Muscle of arm (tissue), 12 donors: Measurements from ENCODE around the gene ZNF175. TPM values are rescaled to one million over a fixed set of nuclear protein-coding genes. Genes with fewer than 3 reads are reported as not detected.
A peak's percentile ranks its signal among the peaks of the same experiment; 100 is the strongest.

Experiments used
- DNase-seq: peaks from one replicate; pipeline ENCODE4 v3.0.0-alpha.2; 2013
- polyA plus RNA-seq, 12 donors: library from polyadenylated mRNA; unstranded; fragments of 120-200 nt; gene quantifications; one replicate each; pipeline ENCODE4 v1.2.1, GENCODE V29; 2013; ENCODE audit not compliant: insufficient read length in 12 of 12

ZNF175 gene
- polyA plus RNA-seq, 12 donors = 6.9 to 14.0 (median 9.2) TPM; not detected in 1

DNA sequence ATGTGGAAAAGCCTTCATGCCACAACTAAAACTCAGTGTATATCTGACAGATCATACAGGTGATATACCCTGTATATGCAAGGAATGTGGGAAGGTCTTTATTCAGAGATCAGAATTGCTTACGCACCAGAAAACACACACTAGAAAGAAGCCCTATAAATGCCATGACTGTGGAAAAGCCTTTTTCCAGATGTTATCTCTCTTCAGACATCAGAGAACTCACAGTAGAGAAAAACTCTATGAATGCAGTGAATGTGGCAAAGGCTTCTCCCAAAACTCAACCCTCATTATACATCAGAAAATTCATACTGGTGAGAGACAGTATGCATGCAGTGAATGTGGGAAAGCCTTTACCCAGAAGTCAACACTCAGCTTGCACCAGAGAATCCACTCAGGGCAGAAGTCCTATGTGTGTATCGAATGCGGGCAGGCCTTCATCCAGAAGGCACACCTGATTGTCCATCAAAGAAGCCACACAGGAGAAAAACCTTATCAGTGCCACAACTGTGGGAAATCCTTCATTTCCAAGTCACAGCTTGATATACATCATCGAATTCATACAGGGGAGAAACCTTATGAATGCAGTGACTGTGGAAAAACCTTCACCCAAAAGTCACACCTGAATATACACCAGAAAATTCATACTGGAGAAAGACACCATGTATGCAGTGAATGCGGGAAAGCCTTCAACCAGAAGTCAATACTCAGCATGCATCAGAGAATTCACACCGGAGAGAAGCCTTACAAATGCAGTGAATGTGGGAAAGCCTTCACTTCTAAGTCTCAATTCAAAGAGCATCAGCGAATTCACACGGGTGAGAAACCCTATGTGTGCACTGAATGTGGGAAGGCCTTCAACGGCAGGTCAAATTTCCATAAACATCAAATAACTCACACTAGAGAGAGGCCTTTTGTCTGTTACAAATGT is 16.4 kb downstream of the ZNF175 start:
- no peak for DNase-seq

DNA sequence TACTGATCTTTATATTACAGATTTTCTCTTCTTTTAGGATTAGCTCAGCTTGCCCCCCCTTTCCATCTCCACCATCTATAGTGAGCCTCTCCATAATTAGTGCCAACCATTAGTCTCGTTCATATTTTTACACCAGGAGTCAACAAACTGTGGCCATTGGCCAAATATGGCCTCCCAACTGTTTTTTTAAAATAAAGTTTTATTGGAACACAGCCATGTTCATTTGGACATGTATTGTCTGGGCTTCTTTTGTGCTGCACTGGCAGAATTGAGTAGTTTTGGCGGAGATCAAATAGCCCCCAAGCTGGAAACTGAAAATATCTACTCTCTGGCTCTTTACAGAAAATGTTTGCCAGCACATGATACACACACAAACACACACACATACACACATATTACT is 18.4 kb downstream of the ZNF175 start:
- DNase-seq = no peak

DNA sequence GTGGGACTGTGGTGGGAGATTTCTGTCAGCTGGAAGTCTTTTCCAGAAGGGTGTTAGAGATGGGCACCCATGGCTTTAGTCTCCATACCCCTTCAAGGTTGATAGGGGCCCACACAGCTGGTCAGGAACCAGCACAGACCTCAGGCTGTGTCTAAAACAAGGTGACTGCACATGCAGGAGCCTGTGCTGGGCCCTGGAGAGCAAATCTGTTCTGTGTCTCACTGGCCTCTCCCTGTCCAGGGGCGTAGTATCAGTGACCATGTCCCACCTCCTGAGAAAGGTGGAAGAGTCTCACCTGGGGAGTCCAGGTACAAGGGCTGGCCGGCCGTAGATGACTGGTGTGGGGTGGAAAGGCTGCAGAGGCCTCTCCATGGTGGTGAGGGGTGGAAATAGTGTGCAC is 19.4 kb downstream of the ZNF175 start:
- DNase-seq = no peak

DNA sequence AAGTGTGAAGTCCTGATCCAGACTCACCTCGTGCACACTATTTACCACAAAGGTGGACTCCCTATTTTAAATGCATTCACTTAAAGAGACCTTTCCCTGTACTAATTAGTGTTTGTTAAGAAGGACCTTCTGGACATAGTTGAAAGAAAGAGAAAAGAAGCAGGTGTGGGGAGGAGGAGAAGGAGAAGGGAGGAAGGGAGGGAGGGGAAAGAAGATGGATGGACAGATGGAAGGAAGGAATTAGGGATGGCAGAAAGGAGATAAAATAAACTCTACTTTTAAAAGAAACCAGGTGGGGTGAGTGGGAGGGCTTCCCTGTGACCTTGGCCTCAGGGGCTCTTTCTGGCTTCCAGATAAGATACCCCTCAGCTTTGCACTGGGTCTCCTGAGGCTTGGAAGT is 21.4 kb downstream of the ZNF175 start:
- DNase-seq = no peak

DNA sequence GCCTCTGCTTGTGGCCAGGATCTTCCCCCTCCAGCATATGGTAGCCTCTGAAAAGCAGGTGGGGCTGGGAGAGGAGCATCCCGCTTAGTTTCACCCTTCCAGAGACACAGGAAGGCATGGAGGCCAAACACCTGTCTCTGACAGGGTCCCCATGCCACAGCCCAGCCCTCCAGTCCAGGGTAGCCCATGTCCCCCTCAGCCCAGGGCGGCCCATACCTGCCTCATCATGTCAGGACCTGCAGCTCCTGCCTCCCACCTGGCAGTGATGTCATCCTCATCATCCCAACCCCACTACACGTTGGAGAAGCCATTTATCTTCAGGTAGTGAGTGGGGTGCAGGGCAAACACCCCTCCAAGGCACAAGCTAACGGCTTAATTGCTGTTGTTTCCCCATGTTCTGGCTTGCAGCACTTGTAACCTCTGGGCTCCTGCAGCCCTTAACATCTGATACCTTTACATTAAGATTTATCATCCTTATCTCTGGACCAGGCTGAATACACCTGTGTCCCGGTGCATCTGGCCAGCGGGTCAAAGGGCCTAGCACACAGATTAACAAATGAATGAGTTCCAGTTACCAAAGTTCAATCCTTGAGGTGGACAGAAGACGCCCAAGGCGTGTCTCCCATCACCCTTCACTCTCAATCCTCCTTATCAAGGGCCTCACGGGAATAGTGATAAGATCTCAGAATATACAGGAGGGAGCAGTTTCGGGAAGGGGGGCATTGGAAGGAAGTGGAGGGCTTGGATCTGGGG is 22.2 kb downstream of the ZNF175 start:
- DNase-seq = no peak

DNA sequence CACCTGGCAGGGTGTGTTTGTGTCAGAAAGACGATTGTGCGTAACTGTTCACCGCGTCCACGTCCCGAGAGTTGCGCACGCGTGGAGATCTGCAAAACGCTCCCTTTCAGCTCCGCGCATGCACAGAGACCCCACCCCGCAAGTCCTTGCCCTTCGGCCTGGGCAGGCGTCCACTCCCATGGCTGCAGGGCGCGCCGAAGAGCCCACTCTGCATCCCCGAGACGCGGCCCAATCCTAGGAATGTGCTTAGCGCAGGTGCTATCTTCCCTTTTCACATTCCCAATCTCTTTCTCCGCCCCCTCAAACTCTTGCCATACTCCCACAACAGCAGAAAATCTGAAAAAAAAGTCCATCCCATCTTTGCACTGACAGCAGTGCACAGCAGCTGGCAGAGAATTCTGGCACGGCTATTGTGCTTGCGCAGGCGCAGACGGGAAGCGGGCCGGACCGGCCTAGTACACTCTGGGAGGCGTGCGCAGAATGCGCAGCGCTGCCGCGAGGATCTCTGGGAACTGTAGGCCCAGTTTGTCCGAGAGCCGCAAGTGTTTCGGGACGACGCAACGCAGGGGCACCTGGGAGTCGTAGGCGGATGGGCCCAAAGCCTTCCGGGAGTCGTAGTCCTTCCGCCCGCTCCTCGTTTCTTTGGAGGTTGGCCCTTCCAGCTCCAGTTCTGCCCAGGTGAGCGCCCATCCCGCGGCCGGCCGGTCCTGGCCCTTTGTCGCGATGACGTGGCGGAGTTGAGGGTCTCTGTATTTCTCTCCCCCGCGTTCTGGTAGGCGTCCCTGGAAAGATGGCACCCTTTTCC is 23.1 kb downstream of the ZNF175 start:
- DNase-seq = peak; percentile 98

DNA sequence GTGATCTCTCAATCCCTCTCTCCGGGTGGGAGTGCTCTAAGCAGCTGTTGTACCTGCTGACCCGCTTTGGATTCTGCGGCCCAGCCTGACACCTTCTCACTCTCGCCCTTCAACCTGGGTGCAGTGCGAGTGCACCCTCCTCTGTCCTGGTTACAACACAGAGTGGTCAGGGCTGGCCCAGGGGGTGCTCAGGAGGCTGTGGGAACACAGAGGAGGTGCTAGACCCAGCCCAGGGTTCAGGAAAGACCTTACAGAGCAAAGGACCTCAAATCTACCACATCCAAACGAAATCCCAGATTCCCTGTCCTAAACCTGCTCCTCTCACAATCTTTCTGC is 23.7 kb downstream of the ZNF175 start:
- DNase-seq = no peak

DNA sequence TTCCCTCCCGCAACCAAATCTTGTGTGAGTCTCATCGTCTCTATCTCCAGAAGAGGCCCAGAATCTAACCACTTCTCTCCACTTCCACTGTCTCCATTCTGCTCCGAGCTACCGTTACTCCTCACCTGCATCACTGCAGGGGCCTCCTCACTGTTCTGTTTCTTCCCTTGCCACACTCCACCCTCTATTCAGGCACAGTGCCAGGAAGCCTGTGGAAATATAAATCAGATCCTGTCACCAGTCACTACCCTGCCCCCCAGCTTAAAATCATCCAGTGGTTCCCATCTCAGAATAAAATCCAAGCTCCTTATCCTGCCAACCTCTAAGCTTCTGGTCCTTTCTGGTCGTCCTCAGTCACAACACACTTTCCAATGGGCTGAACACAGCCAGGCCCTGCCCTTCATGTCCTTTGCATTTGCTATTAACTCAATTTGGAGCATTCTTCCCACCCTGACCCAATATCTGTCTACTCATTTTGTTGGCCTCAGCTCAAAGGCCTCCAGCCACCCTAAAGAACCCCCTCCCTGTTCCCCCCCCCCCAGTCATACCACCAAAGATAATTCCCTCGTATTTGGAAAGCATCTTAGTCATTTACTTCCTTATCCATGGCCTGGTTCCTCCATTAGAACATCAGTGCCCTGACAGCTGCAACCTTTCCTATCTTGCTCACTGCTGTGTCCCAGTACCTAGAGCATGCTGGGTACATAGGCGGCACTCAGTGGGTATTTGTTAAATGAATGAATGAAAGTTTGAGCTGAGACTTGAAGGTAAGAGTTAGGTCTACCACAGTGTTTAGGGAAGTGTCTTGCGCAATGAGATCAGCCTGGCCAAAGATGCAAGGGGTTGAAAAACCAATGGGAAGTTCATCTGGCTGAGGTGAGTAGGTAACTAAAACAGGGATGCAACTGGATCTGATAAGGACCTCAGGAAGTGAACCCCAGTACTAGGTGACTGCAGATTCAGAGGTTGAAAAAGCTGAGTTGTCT is 24.4 kb downstream of the ZNF175 start:
- no peak for DNase-seq

DNA sequence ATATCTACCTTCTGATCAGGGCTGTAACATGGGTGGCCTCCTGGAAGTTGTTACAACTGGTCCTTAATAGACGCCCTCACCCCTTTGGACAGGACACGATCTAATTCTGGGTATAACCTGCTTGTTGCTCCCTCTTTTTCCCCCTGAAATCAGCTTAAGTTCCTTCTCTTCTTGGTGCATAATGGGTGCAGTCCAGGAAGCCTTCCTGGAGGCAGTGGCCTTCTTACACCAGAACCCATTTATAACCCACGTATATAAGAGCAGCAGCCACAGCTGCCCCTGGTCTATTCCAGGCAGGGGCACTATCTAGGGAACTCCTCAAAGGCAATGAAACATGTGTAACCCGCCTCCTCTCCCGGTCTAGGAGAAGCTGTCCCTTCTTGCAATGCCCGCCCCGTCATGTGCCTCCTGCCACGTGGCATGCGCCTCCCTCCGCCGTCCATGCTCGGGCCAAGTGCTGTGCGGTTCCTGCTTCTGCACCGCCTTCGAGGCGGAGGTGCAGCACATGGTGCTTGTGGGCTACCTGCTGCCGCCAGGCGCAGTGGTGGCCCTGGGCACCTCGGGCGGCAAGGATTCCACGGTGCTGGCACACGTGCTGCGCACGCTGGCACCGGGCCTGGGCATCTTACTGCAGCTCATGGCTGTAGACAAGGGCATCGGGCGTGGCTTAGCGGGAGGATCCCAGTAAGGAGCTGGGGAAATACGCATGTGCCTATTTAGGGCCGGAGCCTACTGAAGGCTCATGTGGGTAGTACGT is 27.3 kb downstream of the ZNF175 start:
- no peak for DNase-seq

DNA sequence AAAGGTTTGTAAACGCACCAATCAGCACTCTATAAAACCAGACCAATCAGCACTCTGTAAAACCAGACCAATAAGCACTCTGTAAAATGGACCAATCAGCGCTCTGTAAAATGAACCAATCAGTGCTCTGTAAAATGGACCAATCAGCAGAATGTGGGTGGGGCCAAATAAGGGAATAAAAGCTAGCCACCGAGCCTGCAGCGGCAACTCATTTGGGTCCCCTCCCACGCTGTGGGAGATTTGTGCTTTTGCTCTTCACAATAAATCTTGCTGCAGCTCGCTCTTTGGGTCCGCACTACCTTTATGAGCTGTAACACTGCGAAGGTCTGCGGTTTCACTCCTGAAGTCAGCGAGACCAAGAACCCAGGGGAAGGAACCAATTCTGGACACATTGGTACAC is 28.0 kb downstream of the ZNF175 start:
- no peak for DNase-seq

DNA sequence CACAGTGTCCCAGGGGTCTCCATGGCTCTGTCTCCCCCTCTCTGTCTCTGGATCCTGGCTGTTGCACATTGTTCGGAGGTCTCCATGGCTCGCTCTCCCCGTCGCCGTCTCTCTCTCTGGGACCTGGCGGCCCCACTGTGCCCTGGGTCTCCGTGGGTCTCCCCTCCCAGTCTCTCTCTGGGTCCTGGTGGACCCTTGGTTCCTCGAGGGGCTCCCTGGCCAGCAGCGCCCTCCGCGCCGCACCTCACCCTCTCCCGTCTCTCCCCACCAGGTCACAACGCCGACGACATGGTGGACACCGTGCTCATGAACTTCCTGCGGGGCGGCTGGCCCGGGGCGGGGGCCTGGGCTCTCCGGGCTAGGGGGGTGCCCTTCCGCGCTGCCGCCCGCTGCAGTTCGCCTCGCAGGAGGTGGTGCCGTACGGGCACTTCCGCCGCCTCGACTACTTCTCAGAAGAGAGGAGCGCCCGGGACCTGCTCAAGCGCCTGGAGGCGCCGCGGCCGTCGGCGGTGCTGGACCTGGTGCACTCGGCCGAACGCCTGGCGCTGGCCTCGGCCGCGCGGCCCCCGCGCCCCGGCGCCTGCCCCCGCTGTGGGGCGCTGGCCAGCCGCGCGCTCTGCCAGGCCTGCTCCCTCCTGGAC is 30.0 kb downstream of the ZNF175 start:
- no peak for DNase-seq

DNA sequence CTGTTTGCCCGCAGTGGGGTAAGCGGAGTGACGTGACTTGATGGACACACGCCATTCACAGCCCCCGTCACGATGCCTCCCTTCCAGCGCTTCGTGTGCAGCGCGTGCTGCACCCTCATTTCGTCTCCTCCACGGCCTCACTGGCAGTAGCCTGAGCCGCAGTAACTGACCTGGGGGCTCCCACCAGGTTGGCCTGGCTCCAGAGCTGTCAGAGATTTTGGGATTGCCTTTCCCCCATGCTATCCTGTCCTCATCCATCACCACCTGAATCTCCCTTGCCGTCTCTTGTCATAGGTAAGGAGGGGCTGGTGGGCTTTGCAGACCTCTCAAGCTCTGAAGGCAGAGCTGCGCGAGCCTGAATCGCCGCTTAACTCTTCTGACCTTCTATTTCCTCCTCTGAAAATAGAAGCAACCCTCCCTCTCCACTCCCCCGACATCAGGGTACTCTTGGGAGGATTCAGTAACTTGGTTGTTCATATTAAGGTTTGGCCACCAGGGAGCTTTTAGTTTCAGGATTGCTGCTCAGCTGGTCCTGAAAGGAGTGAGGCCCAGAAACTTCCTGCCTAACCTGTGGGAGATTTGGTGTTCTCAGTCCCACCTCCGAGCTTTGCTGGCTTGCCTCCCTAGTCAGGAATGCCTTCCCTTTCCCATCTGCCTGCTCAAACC is 31.2 kb downstream of the ZNF175 start:
- no peak for DNase-seq

DNA sequence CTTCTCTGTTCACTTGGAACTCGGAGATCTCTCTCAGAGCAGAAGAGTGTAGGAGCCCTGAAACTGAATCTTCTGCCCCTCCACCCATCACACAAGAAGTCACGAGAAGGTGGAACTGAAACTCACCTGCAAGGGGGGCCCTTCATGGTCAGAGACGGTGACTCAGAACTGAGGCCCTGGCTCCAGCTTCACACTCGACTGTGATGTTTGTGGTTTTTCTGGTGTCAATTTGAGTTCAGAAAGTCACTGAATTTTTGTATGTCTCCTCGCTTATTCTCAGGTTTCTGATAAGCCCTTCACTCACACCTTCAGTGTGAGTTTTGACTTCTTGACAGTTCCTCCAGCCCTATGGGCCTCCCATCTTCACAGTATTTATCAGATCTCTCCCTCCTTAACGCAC is 36.0 kb downstream of the ZNF175 start:
- DNase-seq = no peak

DNA sequence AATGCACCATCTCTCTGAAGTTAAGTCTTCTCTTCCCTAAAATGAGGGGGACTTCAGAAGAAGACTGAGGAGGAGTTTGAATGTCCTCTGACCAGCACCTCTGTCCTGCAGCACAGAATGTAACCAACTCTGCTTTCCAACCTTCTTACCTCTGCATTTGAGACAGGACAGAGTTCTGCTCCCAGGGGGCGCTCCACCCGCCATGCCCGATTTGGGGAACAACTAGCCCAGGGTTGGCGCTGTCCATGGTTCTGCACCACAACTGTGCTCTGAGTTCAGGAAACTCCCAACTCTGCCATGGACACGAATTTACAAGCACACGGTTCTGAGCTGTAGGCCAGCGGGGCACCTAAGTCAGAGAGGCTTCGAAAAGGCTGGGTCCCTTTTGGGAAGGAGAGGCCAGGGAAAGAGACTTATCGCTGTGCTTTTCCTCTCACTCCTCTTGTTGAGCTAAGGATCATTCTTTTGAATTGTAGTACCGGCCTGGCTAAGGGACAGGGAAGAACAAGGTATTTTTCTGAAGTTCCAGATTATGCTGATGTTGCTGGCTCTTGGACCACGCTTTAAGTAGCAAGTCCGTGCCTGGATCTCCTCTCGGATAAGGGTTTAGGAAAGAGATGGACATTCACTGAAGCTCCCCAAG is 37.0 kb downstream of the ZNF175 start:
- peak; percentile 51 for DNase-seq

DNA sequence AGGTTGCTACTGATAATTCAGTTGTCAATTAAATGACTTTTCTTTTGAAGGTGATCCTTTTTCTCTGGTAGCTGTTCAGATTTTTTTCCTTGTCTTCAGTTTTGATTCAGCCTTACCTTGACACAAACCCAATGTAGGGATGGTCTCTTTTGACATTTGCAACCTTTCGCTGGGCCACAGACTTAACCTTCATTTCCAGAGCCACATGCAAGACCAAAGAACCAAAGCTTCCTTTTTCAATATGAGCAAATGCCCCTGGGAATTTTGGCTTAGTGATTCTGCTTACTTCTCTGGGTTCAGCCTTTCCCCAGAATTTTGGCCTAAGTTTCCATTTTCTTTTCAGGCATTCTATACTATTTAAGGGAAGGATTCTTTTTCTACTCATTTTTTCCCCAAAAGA is 39.5 kb downstream of the ZNF175 start:
- no peak for DNase-seq

DNA sequence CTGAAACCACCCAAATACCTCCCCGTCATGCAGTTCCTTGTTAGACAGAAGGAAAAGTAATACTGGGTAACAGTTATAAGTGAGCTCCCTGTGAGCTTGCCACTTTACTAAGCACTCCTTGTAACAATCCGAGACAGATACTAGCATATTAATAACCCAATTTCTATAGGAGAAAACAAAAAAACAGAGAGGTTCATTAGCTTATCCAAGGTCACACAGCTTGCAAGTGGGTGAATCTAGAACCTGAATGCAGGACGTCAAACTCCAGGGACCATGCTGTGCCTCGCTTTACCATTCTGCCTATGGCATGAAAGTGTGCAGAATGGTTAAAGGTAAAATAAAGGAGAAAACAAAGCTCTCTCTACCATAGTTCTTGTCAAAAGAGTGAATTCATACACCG is 43.7 kb downstream of the ZNF175 start:
- no peak for DNase-seq

DNA sequence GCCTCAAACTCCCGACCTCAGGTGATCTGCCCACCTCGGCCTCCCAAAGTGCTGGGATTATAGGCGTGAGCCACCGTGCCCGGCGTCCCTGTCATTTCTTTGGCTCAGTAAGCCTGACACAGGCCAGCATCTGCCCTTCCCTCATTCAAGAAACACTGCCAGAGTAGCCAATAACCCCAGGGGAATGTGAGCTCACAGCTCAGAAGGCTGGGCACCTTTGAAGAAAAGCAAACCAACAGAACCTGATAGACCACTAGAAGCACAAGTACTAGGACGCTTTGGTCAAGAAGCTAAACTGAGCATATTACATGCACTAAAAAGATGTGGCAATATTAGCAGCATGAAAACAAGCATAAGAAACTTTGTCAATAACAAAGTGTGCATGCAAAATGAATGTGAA is 44.9 kb downstream of the ZNF175 start:
- no peak for DNase-seq

DNA sequence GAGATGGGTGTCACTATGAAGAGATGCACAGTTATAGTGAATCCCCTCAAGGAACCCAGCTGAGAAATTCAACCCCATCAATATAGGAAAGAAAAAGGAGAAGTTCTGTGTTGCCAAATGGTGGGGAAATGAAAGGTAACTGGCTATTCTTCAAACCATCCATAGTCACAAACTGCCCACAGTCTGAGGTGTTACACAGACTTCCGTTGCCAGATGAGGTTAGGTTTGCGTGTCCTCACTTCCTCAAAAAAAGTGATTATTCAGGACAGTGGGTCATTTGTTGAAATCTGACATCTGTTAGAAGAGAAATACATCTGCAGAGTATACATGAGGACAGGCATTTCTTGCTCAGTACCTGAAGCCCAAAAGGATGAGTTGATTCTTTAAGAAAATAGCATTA is 50.1 kb downstream of the ZNF175 start:
- no peak for DNase-seq

DNA sequence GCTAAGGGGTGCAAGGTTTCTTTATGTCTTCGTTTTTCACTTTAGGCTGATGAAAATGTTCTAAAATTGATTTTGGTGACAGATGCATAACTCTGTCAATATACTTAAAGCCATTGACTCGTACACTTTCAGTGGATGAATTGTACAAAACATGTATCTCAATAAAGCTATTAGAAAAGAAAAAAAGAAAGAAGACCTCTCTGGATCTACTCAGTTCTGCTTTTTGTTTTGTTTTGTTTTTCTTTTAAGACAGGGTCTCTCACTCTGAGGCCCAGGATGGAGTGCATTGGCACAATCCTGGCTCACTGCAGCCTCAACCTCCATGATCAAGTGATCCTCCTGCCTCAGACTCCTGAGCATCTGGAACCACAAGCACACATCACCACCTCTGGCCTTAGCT is 55.6 kb downstream of the ZNF175 start:
- no peak for DNase-seq
